ENCODE data around the gene NLRC5. TPM values are rescaled to one million over a fixed set of nuclear protein-coding genes. Genes with fewer than 3 reads are reported as not detected.

Gene NLRC5
- total RNA-seq, 1 donor from 2014 or later: 114 TPM

DNA sequence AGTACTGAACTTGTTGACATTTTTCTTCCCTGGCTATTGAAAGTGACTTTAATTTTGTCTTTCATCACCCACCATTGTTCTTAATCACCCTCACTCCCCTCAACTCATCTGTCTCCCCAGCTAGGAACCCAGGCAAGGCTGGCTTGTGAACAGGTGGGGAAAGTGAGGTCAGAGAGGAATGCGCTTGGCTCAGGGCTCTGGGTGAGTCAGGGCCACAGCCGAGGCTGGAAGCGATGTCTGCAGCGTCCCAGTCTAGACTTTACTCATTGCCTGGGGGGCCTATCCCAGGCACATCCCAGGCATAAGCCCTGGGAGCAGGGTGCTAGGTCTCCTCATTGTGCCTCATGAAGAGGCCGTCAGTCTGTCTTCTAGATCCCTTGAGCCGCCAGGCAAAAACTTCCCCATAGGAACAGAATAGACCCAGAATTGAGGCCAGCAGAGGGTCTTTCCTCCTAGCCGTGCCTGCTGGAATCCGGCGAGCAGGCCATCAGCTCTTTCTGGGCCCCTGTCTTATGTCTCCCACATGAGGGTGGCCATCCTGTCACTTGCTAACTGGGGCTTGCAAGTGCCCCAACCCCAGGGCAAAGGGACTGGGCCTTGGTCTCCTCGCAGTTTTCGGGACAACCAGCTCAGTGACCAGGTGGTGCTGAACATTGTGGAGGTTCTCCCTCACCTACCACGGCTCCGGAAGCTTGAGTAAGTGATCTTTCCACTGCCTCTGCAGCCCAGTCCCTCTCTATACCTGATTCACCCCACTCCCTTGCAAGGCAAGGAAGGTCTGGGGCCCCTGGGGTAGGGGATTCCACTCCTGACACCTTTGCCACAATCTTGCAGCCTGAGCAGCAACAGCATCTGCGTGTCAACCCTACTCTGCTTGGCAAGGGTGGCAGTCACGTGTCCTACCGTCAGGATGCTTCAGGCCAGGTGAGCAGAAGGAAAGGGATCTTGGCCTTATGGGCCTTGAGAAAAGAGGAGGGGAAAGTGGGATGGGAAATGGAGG, 40.1 kb downstream of the NLRC5 start:
- Histone ChIP-seq H3K36me3 (peaks cover 0 to 16% of the 10 kb centered on the region in 2 donors), H3K9me3 (no peaks in the 10 kb centered on the region), H3K4me1 (no peaks in the 10 kb centered on the region), H3K27ac (no peak overlapping the region), H3K4me3 (no peak overlapping the region), H3K27me3 (no peaks in the 10 kb centered on the region)
- intact Hi-C loops (cut with DNase I): no loop called here
- no peak for DNase-seq (ENCODE audit: extremely low spot score in 2 of 2)
- TF ChIP-seq POLR2A (IDR thresholded peaks at IDR 0.05) (no peak), POLR2AphosphoS5 (IDR thresholded peaks at IDR 0.05; ENCODE audit: insufficient read depth in 1 of 2, low read depth in 1 of 2) (no peak), CTCF (IDR thresholded peaks at IDR 0.05) (no peak)

DNA sequence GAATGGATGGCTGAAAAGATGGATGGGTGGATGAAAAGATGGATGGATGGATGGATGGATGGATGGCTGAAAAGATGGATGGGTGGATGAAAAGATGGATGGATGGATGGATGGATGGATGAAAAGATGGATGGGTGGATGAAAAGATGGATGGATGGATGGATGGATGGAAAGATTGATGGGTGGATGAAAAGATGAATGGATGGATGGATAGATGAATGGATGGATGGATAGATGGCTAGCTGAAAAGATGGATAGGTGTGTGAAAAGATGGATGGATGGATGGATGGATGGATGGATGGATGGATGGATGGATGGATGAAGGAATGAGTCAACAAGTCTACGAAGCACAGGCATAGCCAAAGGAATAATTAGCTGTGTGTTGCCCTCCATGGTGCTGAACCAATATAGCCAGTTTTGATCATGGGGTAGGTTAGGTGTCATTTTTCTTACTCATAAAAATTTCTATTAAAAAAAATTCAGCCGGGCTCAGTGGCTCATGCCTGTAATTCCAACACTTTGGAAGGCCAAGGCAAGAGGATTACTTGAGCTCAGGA, 41.1 kb downstream of the NLRC5 start:
- no peaks in the 10 kb centered on the region for H3K9me3 ChIP-seq

DNA sequence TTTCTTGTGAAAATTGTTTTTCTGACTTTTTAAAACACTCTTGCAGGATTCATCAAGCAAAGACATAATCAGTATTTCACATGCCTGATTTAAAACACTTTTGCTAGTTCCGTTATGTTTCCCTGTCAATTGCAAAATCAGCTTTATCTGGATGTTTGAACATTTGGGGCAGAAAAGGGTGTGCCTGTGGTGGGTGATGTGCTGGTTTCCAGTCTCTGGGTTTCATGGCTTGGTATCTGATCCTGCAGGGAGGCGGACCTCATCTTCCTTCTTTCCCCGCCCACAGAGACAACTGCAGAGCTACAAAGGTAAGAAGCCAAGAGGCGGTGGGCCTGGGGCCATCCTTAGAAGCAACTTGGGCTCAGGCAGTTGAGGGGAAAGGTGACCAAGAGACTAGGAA, 41.8 kb downstream of the NLRC5 start:
- Histone ChIP-seq H3K27me3 (no peaks in the 10 kb centered on the region), H3K36me3 (peaks cover 0 to 24% of the 10 kb centered on the region in 2 donors), H3K4me3 (no peak overlapping the region), H3K4me1 (no peaks in the 10 kb centered on the region), H3K9me3 (no peaks in the 10 kb centered on the region), H3K27ac (no peak overlapping the region)
- no peak for DNase-seq (ENCODE audit: extremely low spot score in 2 of 2)
- intact Hi-C loops (cut with DNase I): no loop called here
- TF ChIP-seq CTCF (IDR thresholded peaks at IDR 0.05): no peak
- TF ChIP-seq POLR2AphosphoS5 (IDR thresholded peaks at IDR 0.05; ENCODE audit: insufficient read depth in 1 of 2, low read depth in 1 of 2): no peak
- no peak for TF ChIP-seq POLR2A (IDR thresholded peaks at IDR 0.05)

More for the DNA sequence above, 41.1 kb downstream of the NLRC5 start:
- Histone ChIP-seq H3K27me3 (no peaks in the 10 kb centered on the region), H3K4me3 (no peak overlapping the region), H3K27ac (no peak overlapping the region), H3K4me1 (no peaks in the 10 kb centered on the region), H3K36me3 (peaks cover 0 to 24% of the 10 kb centered on the region in 2 donors)
- TF ChIP-seq CTCF (IDR thresholded peaks at IDR 0.05) (no peak), POLR2A (IDR thresholded peaks at IDR 0.05) (no peak), POLR2AphosphoS5 (IDR thresholded peaks at IDR 0.05; ENCODE audit: insufficient read depth in 1 of 2, low read depth in 1 of 2) (no peak)
- no peak for DNase-seq (ENCODE audit: extremely low spot score in 2 of 2)
- intact Hi-C loops (cut with DNase I): no loop called here

DNA sequence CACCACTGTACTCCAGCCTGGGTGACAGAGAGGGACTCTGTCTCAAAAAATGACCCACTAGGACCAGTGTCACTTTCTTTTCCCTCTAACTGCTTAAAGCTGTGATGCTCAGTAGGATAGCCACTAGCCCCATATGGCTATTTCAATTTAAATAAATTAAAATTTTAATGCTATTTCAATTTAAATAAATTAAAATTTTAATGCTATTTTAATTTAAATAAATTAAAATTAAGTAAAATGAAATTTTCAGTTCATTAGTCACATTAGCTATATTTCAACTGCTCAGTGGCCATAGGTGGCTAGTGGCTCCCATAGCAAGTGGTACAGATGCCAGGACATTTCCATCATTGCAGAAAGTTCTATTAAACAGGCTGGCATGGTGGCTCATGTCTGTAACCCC, 43.0 kb downstream of the NLRC5 start:
- Histone ChIP-seq H3K27me3 (no peaks in the 10 kb centered on the region), H3K4me3 (no peak overlapping the region)

DNA sequence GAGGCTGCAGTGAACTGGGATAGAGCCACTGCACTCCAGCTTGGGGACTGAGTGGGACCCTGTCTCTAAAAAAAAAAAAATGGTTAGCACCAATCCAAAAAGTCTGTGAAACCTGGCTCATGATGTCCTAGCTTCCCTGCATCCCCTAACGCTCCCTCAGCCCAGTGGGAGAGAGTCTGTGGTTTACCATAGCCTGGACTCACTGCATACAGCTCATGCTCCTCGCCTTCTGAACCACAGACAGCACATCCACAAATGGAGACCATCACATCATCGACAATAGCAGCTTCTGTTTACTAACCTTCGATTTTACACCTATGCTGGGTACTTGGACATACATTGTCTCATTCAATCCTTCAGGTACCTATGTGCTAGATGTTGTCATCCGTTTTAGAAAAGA, 43.6 kb downstream of the NLRC5 start:
- Histone ChIP-seq H3K27me3 (no peaks in the 10 kb centered on the region), H3K36me3 (peaks cover 0 to 32% of the 10 kb centered on the region in 2 donors)

More for the DNA sequence above, 43.0 kb downstream of the NLRC5 start:
- Histone ChIP-seq H3K36me3 (peaks cover 0 to 30% of the 10 kb centered on the region in 2 donors), H3K4me1 (no peaks in the 10 kb centered on the region), H3K27ac (no peak overlapping the region), H3K9me3 (no peaks in the 10 kb centered on the region)
- intact Hi-C loops (cut with DNase I): no loop called here
- TF ChIP-seq POLR2A (IDR thresholded peaks at IDR 0.05) (no peak), POLR2AphosphoS5 (IDR thresholded peaks at IDR 0.05; ENCODE audit: insufficient read depth in 1 of 2, low read depth in 1 of 2) (no peak)
- DNase-seq (ENCODE audit: extremely low spot score in 2 of 2): no peak

More for the DNA sequence above, 43.6 kb downstream of the NLRC5 start:
- Histone ChIP-seq H3K4me1 (no peaks in the 10 kb centered on the region), H3K9me3 (no peaks in the 10 kb centered on the region), H3K27ac (no peak overlapping the region), H3K4me3 (no peak overlapping the region)
- TF ChIP-seq POLR2A (IDR thresholded peaks at IDR 0.05): no peak
- no peak for TF ChIP-seq POLR2AphosphoS5 (IDR thresholded peaks at IDR 0.05; ENCODE audit: insufficient read depth in 1 of 2, low read depth in 1 of 2)
- TF ChIP-seq CTCF (IDR thresholded peaks at IDR 0.05): no peak
- intact Hi-C loops (cut with DNase I): no loop called here
- DNase-seq (ENCODE audit: extremely low spot score in 2 of 2): no peak

Data from vagina (tissue), 2 donors.